HCT116 (cell line): ENCODE results near the gene SMC1B. TPM values are rescaled to one million over a fixed set of nuclear protein-coding genes. Genes with fewer than 3 reads are reported as not detected.

ENCODE experiments used
- ATAC-seq: fragments of 200-7000 bp; cut with Tn5 transposase; 2 replicates; pipeline ENCODE4 v1.9.1; 2020; ENCODE audit warnings: mild to moderate bottlenecking, moderate library complexity
- BruUV-seq: library from RNA; stranded (reverse); fragments of 400-500 nt; replicated peaks from 2 replicates; lab custom pipeline; 2021; lab: Mats Ljungman, UMichigan
- CTCF ChIA-PET: fragments of 300-600 bp; sonication (Branson Sonifier 250); formaldehyde crosslinking; loops from one replicate; lab custom pipeline; 2021; ENCODE audit warnings: antibody characterized with exemption; lab: Charles Lee
- POLR2A ChIA-PET: fragments of 300-600, 350-600 bp; sonication (Branson Sonifier 250); formaldehyde crosslinking; loops from one replicate; lab custom pipeline; 2021; ENCODE audit warnings: antibody characterized with exemption; lab: Charles Lee
- RAD21 ChIA-PET, 2 experiments: fragments of 300-600 bp; sonication (Branson Sonifier 250); formaldehyde crosslinking; loops; one replicate each; lab custom pipeline; 2023; ENCODE audit warnings: low total read pairs in 2 of 2; ENCODE audit not compliant: uncharacterized antibody in 2 of 2, unreplicated experiment in 2 of 2, low non-redundant PET in 1 of 2; lab: Charles Lee
- DNase-seq: peaks from one replicate; pipeline ENCODE4 v3.0.0-alpha.2; 2010; ENCODE audit warnings: low read depth, low spot score
- H2AFZ ChIP-seq: fragments of 200-600 bp; shearing (Covaris generic), sonication (generic); 2 replicates; pipeline ENCODE4 v1.6.1; 2017; ENCODE audit warnings: low read depth, mixed run types, mixed read lengths, antibody characterized with exemption, low read length; ENCODE audit not compliant: poor library complexity, severe bottlenecking
- H3K27ac ChIP-seq: 2 replicates; pipeline ENCODE4 v1.5.1; 2012; ENCODE audit warnings: low read depth, low read length
- H3K27me3 ChIP-seq: fragments of 200-600 bp; sonication (generic); 2 replicates; pipeline ENCODE4 v1.6.1; 2016; ENCODE audit warnings: mixed run types, low read length, mixed read lengths; ENCODE audit not compliant: insufficient read depth
- H3K36me3 ChIP-seq, 2 experiments: fragments of 200-500 bp in 1 of 2; fragments of 200-600 bp in 1 of 2; sonication (Bioruptor generic) in 1 of 2; sonication (generic) in 1 of 2; 2 replicates each; pipeline versions ENCODE4 v1.5.1 to v1.6.1; 2014 to 2016; ENCODE audit warnings: low read length in 2 of 2, inconsistent platforms in 1 of 2, mixed read lengths in 1 of 2, mixed run types in 1 of 2; ENCODE audit not compliant: insufficient read depth in 2 of 2, control insufficient read depth in 1 of 2
- H3K4me1 ChIP-seq, 2 experiments: fragments of 200-600 bp in 1 of 2; sonication (generic) in 1 of 2; 2 replicates each; pipeline versions ENCODE4 v1.5.1 to v1.6.1; 2012 to 2017; ENCODE audit warnings: low read length in 2 of 2, inconsistent platforms in 1 of 2, mild to moderate bottlenecking in 1 of 2, mixed read lengths in 1 of 2, mixed run types in 1 of 2, moderate library complexity in 1 of 2; ENCODE audit not compliant: insufficient read depth in 2 of 2, control insufficient read depth in 1 of 2
- H3K4me2 ChIP-seq: fragments of 200-600 bp; sonication (generic); 2 replicates; pipeline ENCODE4 v1.6.1; 2017; ENCODE audit warnings: mixed run types, low read length, mixed read lengths
- H3K4me3 ChIP-seq, 2 experiments: fragments of 200-600 bp in 1 of 2; sonication (generic) in 1 of 2; replicated peaks in 1 of 2; 2 replicates each; pipeline ENCODE4 v1.5.1; 2011 to 2016; ENCODE audit warnings: low read length in 2 of 2, control low read depth in 1 of 2, low read depth in 1 of 2, mild to moderate bottlenecking in 1 of 2, mixed read lengths in 1 of 2, mixed run types in 1 of 2
- H3K79me2 ChIP-seq: fragments of 200-600 bp; sonication (generic); 2 replicates; pipeline ENCODE4 v1.6.1; 2017; ENCODE audit warnings: mild to moderate bottlenecking, mixed run types, low read length, moderate library complexity, mixed read lengths; ENCODE audit not compliant: insufficient read depth
- H3K9ac ChIP-seq: fragments of 200-600 bp; sonication (generic); 2 replicates; pipeline ENCODE4 v1.6.1; 2016; ENCODE audit warnings: low read length, mixed read lengths
- H3K9me2 ChIP-seq: fragments of 200-600 bp; sonication (generic), shearing (Covaris generic); 2 replicates; pipeline ENCODE4 v1.6.1; 2017; ENCODE audit warnings: mixed run types, mild to moderate bottlenecking, moderate library complexity; ENCODE audit not compliant: insufficient read depth
- H3K9me3 ChIP-seq, 2 experiments: fragments of 200-500 bp in 1 of 2; fragments of 200-600 bp in 1 of 2; sonication (Bioruptor generic) in 1 of 2; sonication (generic) in 1 of 2; 2 replicates each; pipeline ENCODE4 v1.6.1; 2014 to 2017; ENCODE audit warnings: low read length in 2 of 2, mixed read lengths in 2 of 2, inconsistent platforms in 1 of 2, low read depth in 1 of 2, mild to moderate bottlenecking in 1 of 2, mixed run types in 1 of 2, moderate library complexity in 1 of 2; ENCODE audit not compliant: control insufficient read depth in 1 of 2, insufficient read depth in 1 of 2
- H4K20me1 ChIP-seq: fragments of 200-600 bp; sonication (generic), shearing (Covaris generic); 2 replicates; pipeline ENCODE4 v1.6.1; 2017; ENCODE audit warnings: mixed run types, mild to moderate bottlenecking, moderate library complexity; ENCODE audit not compliant: insufficient read depth
- CBX3 ChIP-seq: IDR thresholded peaks from 2 replicates; pipeline ENCODE4 v1.6.1; 2012; ENCODE audit warnings: low read depth
- CTCF ChIP-seq, 3 experiments: fragments of 200-600 bp in 1 of 3; sonication (generic) in 1 of 3; IDR thresholded peaks in 2 of 3; conservative IDR thresholded peaks in 1 of 3; 2 replicates each; pipeline ENCODE4 v1.5.1; 2012 to 2017; ENCODE audit warnings: low read depth in 2 of 3, low read length in 2 of 3, antibody characterized with exemption in 1 of 3, borderline replicate concordance in 1 of 3, control low read depth in 1 of 3, mild to moderate bottlenecking in 1 of 3, mixed read lengths in 1 of 3, mixed run types in 1 of 3, moderate library complexity in 1 of 3; ENCODE audit not compliant: insufficient read depth in 1 of 3
- EGR1 ChIP-seq: IDR thresholded peaks from 2 replicates; pipeline ENCODE4 v1.6.1; 2012; ENCODE audit warnings: low read depth
- ELF1 ChIP-seq: IDR thresholded peaks from 2 replicates; pipeline ENCODE4 v1.6.1; 2012; ENCODE audit warnings: low read depth, borderline replicate concordance
- EZH2phosphoT487 ChIP-seq: fragments of 200-600 bp; IDR thresholded peaks from 2 replicates; pipeline ENCODE4 v1.6.1; 2018; ENCODE audit warnings: antibody characterized with exemption, borderline replicate concordance
- FOSL1 ChIP-seq: IDR thresholded peaks from 2 replicates; pipeline ENCODE4 v1.6.1; 2012; ENCODE audit warnings: low read depth
- JUND ChIP-seq: IDR thresholded peaks from 2 replicates; pipeline ENCODE4 v1.6.1; 2012
- MAX ChIP-seq: IDR thresholded peaks from 2 replicates; pipeline ENCODE4 v1.6.1; 2012
- POLR2AphosphoS5 ChIP-seq: IDR thresholded peaks from 2 replicates; pipeline ENCODE4 v1.6.1; 2011; ENCODE audit warnings: mild to moderate bottlenecking, low read depth, low read length, moderate library complexity
- RAD21 ChIP-seq: IDR thresholded peaks from 2 replicates; pipeline ENCODE4 v1.6.1; 2012; ENCODE audit warnings: low read depth, mild to moderate bottlenecking
- REST ChIP-seq: IDR thresholded peaks from 2 replicates; pipeline ENCODE4 v1.6.1; 2012; ENCODE audit warnings: low read depth
- SIN3A ChIP-seq: IDR thresholded peaks from 2 replicates; pipeline ENCODE4 v1.6.1; 2012; ENCODE audit warnings: low read depth
- YY1 ChIP-seq: IDR thresholded peaks from 2 replicates; pipeline ENCODE4 v1.6.1; 2011; ENCODE audit warnings: low read length, low read depth, moderate library complexity, mild to moderate bottlenecking; ENCODE audit not compliant: insufficient replicate concordance; ENCODE audit errors: extremely low read depth
- ZBTB33 ChIP-seq: IDR thresholded peaks from 2 replicates; pipeline ENCODE4 v1.6.1; 2011; ENCODE audit warnings: mild to moderate bottlenecking, low read length, moderate library complexity; ENCODE audit not compliant: insufficient replicate concordance; ENCODE audit errors: extremely low read depth
- intact Hi-C: fragments of 100-400 bp; cut with micrococcal nuclease; formaldehyde crosslinking; loops from 2 replicates; pipeline ENCODE4 v1.10.0; 2022
- total RNA-seq: library from RNA; stranded (reverse); gene quantifications from one replicate; pipeline ENCODE4 v1.2.1, GENCODE V29; 2021; ENCODE audit not compliant: unreplicated experiment

Gene SMC1B
- total RNA-seq, 1 experiment from 2014 or later: not detected

- intact Hi-C loops: no loop called here
- ATAC-seq (no peak), DNase-seq (no peak)
- ChIA-PET CTCF (no interaction called here), POLR2A (no interaction called here), RAD21 (no interaction called here)
- TF ChIP-seq EGR1: no peak
- TF ChIP-seq YY1: no peak
- no peak for TF ChIP-seq FOSL1
- TF ChIP-seq JUND: no peak
- TF ChIP-seq EZH2phosphoT487: no peak
- TF ChIP-seq MAX: no peak
- TF ChIP-seq CBX3: no peak
- no peak for TF ChIP-seq ZBTB33
- no peak for TF ChIP-seq CTCF (IDR thresholded peaks at IDR 0.05 in 2 of 3, conservative IDR thresholded peaks at IDR 0.05 in 1 of 3; ENCODE audit: borderline replicate concordance in 1 of 3, insufficient read depth in 1 of 3, low read depth in 2 of 3, low read length in 2 of 3)
- no peak for TF ChIP-seq SIN3A
- TF ChIP-seq RAD21: no peak
- TF ChIP-seq POLR2AphosphoS5: no peak
- TF ChIP-seq REST: no peak
- TF ChIP-seq ELF1: no peak
- H3K27me3 ChIP-seq: no peaks in the 10 kb centered on the region
- BruUV-seq: no TSS peak
- H3K4me1 ChIP-seq: peaks cover 4% of the 10 kb centered on the region in 2 experiments; a peak in 2 of 4 replicates
- no peak overlapping the region for H2AFZ ChIP-seq
- no peak overlapping the region for H3K4me2 ChIP-seq
- H3K27ac ChIP-seq: no peak overlapping the region
- H3K9me3 ChIP-seq: no peaks in the 10 kb centered on the region
- H3K9ac ChIP-seq: no peak overlapping the region
- peaks cover 21 to 26% of the 10 kb centered on the region in 2 experiments; a peak in 3 of 4 replicates for H3K36me3 ChIP-seq
- H3K79me2 ChIP-seq: peaks cover 74% of the 10 kb centered on the region
- H3K9me2 ChIP-seq: no peaks in the 10 kb centered on the region
- no peak overlapping the region for H3K4me3 ChIP-seq
- H4K20me1 ChIP-seq: no peaks in the 10 kb centered on the region; the same call in 1 of the 2 replicates
These were observed 91.6 kb downstream of the SMC1B start for GRCh38 chr22:45321827-45322226.
